Colonic mucosa (tissue), 4 donors: ENCODE results near the gene ASB14. TPM values are rescaled to one million over a fixed set of nuclear protein-coding genes. Genes with fewer than 3 reads are reported as not detected.
"Not testable (repeated sequence)": the region's sequence is repeated elsewhere in the genome, so short reads cannot be mapped to it uniquely, and the experiment has no call there.

Experiments used
- DNase-seq: peaks from one replicate; pipeline ENCODE4 v3.0.0-alpha.2; 2020
- H3K27ac ChIP-seq: fragments of 200-600 bp; one replicate; pipeline ENCODE4 v1.8.0; 2021
- H3K27me3 ChIP-seq: fragments of 200-600 bp; one replicate; pipeline ENCODE4 v1.8.0; 2021
- H3K36me3 ChIP-seq: fragments of 200-600 bp; one replicate; pipeline ENCODE4 v1.8.0; 2021
- H3K4me1 ChIP-seq: fragments of 200-600 bp; one replicate; pipeline ENCODE4 v1.8.0; 2021; ENCODE audit warnings: mild to moderate bottlenecking
- H3K4me3 ChIP-seq: fragments of 200-600 bp; one replicate; pipeline ENCODE4 v1.8.0; 2021
- H3K9ac ChIP-seq, 2 donors: one replicate each; pipeline ENCODE4 v1.7.0; 2013; ENCODE audit warnings: control low read depth in 2 of 2, low read depth in 2 of 2, low read length in 2 of 2
- H3K9me3 ChIP-seq: fragments of 200-600 bp; one replicate; pipeline ENCODE4 v1.8.0; 2021
- intact Hi-C: fragments of 100-400 bp; cut with DNase I; formaldehyde crosslinking; loops from one replicate; pipeline ENCODE4 v1.14.1; 2022
- total RNA-seq, 2 donors: library from RNA; stranded (reverse); fragmentation: NEBNext Ultra II Directional in 1 of 2; extraction: Animal tissue kit (Norgen Biotek cat#: 25700) in 1 of 2; gene quantifications; one replicate each; pipeline ENCODE4 v1.2.1, GENCODE V29; 2021
- TF ChIP-seq, protein P1 (sequence below): fragments of 200-600 bp; IDR thresholded peaks from one replicate; pipeline ENCODE4 v1.8.0; 2022; ENCODE audit warnings: antibody characterized with exemption, mild to moderate bottlenecking
- donor health status: healthy.
- donor health status: DM: no; HTN: no; CAD: no.
- donor health status: DM: no; HTN: no; CAD: no.

The ASB14 gene
- not detected for total RNA-seq

DNA sequence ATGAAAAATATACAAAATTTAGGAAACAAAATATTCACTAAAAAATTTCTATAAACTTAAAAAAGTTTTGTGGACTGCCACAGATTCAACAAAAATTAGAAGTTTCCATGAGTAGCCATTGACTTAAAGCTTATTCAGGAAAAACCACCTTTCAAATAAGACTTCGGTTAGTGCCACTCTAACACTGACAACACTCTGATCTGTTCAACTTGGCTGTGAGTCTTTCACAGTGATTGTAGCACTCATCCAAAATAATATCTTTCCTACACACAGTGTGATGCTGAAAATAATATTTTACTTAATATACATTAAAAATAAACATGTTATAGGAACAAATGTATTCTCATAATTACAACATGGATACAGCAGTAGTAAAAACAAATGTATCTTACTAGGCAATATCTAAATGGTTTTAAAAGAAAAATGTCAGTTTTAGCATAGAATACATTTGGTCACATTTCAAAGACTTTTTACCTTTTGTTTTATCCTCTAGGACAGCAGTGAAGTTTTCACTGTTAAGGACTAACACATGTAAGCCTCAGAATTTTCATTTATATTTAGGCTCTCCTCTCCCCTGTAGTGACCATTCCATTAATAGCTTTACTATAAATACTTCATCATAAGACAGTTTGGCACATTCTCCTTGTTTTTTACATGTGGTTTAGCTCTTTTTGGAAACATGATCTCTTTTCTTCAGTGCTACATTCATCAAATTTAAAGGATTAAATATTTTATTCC, at the start of gene ASB14:
Gene ASB14 (minus strand): TSS at position 527 of the 738 bp plus-strand sequence. CDS start 652 bp downstream, outside the sequence.
- no peak for DNase-seq
- no peaks in the 10 kb centered on the region for H3K4me1 ChIP-seq
- no peak within 1 kb of the TSS for H3K27ac ChIP-seq
- intact Hi-C loops, result no loop called here
- H3K36me3 ChIP-seq, result no peaks in the 10 kb centered on the region
- no peak within 1 kb of the TSS for H3K9ac ChIP-seq
- H3K27me3 ChIP-seq, result no peaks in the 10 kb centered on the region
- TF ChIP-seq, protein P1, sequence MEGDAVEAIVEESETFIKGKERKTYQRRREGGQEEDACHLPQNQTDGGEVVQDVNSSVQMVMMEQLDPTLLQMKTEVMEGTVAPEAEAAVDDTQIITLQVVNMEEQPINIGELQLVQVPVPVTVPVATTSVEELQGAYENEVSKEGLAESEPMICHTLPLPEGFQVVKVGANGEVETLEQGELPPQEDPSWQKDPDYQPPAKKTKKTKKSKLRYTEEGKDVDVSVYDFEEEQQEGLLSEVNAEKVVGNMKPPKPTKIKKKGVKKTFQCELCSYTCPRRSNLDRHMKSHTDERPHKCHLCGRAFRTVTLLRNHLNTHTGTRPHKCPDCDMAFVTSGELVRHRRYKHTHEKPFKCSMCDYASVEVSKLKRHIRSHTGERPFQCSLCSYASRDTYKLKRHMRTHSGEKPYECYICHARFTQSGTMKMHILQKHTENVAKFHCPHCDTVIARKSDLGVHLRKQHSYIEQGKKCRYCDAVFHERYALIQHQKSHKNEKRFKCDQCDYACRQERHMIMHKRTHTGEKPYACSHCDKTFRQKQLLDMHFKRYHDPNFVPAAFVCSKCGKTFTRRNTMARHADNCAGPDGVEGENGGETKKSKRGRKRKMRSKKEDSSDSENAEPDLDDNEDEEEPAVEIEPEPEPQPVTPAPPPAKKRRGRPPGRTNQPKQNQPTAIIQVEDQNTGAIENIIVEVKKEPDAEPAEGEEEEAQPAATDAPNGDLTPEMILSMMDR, result no peak
- no peaks in the 10 kb centered on the region for H3K9me3 ChIP-seq
- no peak within 1 kb of the TSS for H3K4me3 ChIP-seq

DNA sequence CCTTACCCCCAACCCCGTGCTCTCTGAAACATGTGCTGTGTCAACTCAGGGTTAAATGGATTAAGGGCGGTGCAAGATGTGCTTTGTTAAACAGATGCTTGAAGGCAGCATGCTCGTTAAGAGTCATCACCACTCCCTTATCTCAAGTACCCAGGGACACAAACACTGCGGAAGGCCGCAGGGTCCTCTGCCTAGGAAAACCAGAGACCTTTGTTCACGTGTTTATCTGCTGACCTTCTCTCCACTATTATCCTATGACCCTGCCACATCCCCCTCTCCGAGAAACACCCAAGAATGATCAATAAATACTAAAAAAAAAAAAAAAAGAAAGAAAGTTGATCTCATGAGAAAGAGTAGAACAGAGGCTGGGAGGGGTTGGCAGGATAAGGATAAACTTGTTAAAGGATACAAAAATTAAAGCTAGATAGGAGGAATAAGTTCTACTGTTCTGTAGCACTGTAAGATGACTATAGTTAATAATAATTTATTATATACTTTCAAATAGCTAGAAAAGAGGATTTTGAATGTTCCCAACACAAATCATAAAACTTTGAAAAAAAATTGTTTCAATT, 46.7 kb upstream of the ASB14 start:
- H3K9me3 ChIP-seq, H3K9ac ChIP-seq, intact Hi-C loops: not testable (repeated sequence)

DNA sequence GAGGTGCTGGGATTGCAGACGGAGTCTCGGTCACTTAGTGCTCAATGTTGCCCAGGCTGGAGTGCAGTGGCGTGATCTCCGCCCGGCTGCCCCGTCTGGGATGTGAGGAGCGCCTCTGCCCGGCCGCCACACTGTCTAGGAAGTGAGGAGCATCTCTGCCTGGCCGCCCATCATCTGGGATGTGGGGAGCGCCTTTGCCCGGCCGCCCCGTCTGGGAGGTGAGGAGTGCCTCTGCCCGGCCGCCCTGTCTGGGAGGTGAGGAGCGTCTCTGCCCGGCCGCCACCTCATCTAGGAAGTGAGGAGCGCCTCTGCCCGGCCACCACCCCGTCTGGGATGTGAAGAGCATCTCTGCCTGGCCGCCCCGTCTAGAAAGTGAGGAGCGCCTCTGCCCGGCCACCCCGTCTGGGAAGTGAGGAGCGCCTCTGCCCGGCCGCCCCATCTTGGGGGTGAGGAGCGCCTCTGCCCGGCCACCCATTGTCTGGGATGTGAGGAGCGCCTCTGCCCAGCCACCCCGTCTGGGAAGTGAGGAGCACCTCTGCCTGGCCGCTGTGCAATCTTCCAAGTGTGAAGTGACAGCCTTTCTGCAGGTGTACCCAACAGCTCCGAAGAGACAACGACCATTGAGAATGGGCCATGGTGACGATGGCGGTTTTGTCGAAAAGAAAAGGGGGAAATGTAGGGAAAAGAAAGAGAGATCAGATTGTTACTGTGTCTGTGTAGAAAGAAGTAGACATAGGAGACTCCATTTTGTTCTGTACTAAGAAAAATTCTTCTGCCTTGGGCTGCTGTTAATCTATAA, 46.0 kb upstream of the ASB14 start:
- intact Hi-C loops, H3K27ac ChIP-seq, DNase-seq, H3K27me3 ChIP-seq, H3K4me1 ChIP-seq, H3K36me3 ChIP-seq, H3K9me3 ChIP-seq, H3K9ac ChIP-seq, H3K4me3 ChIP-seq: not testable (repeated sequence)

More for the DNA sequence above, 46.7 kb upstream of the ASB14 start:
- not testable (repeated sequence) for H3K27ac ChIP-seq, H3K27me3 ChIP-seq, DNase-seq, H3K4me1 ChIP-seq, H3K36me3 ChIP-seq, H3K4me3 ChIP-seq

DNA sequence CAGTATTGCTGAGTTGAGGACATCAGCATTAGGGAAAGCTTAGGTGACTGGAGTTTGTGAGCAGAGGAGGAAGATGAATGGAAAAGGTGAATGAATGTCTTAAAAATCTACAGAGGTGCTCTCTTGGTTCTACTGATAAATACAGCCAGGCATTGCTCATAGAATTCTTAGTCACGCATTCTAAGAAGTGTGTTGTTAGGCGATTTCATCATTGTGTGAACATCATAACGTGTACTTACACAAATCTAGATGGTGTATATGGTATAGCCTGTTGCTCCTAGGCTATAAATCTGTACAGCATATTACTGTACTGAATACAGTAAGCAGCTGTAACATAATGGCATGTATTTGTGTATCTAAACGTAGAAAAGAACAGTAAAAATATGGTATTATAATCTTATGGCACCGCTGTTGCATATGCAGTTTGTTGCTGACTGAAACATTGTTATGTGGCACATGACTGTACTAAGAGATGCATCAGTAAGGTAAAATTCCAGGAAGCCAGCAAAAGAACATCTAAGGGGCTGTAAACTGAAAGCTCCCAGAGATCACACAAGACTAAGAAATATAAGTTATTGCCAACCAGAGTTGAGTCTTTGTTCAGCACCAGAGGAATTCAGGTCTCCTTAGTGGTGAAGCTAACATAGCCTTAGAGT, 42.9 kb upstream of the ASB14 start:
- TF ChIP-seq, protein P1, result no peak
- H3K36me3 ChIP-seq, result no peaks in the 10 kb centered on the region
- no peak overlapping the region for H3K4me3 ChIP-seq
- H3K27me3 ChIP-seq, result no peaks in the 10 kb centered on the region
- H3K27ac ChIP-seq, result no peak overlapping the region
- intact Hi-C loops, result no loop called here
- DNase-seq, result no peak
- H3K4me1 ChIP-seq, result no peaks in the 10 kb centered on the region
- H3K9ac ChIP-seq, result no peak overlapping the region
- H3K9me3 ChIP-seq, result no peaks in the 10 kb centered on the region

DNA sequence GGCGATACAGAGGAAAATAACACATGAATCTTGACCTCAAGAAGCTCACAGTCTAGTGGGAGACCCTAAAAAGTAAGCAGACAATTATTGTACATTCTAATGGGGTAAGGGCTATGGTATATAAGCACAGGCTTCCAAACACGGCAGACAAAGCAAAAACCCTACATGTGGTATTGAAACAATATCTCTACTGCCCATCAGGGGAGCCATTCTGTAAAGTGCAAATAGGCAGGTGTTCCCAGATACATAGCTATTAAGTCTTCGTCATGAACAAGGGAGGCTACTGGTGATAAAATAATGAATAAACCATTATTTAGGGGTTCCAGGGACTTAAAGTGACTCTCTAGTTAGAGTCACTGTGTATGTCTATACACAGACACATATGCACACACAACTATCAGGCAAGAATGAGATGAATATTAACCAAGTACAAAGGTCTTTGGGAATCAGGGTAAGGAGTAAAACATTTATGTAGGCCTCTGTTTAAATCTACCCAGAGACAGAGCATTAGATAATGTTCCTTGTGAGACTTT, 38.7 kb upstream of the ASB14 start:
- H3K9me3 ChIP-seq, result no peaks in the 10 kb centered on the region
- DNase-seq, result no peak
- H3K27ac ChIP-seq, result no peak overlapping the region
- no peak overlapping the region for H3K9ac ChIP-seq
- TF ChIP-seq, protein P1, result no peak
- H3K36me3 ChIP-seq, result no peaks in the 10 kb centered on the region
- H3K4me1 ChIP-seq, result no peaks in the 10 kb centered on the region
- intact Hi-C loops, result no loop called here
- no peaks in the 10 kb centered on the region for H3K27me3 ChIP-seq
- H3K4me3 ChIP-seq, result no peak overlapping the region

DNA sequence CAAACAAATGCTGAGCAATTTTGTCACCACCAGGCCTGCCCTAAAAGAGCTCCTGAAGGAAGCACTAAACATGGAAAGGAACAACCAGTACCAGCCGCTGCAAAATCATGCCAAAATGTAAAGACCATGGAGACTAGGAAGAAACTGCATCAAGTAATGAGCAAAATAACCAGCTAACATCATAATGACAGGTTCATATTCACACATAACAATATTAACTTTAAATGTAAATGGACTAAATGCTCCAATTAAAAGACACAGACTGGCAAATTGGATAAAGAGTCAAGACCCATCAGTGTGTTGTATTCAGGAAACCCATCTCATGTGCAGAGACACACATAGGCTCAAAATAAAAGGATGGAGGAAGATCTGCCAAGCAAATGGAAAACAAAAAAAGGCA, 34.0 kb upstream of the ASB14 start:
- intact Hi-C loops, H3K27me3 ChIP-seq, H3K36me3 ChIP-seq: not testable (repeated sequence)

More for the DNA sequence above, 34.0 kb upstream of the ASB14 start:
- H3K4me3 ChIP-seq, H3K9me3 ChIP-seq, DNase-seq, H3K4me1 ChIP-seq, H3K9ac ChIP-seq, H3K27ac ChIP-seq: not testable (repeated sequence)
